H1 (cell line): ENCODE results near the gene C19orf25. TPM values are rescaled to one million over a fixed set of nuclear protein-coding genes. Genes with fewer than 3 reads are reported as not detected.

ENCODE experiments used
- CTCF ChIA-PET: fragments of 300-600 bp; sonication (Branson Sonifier 250); formaldehyde crosslinking; loops from one replicate; lab custom pipeline; 2021; ENCODE audit not compliant: partially characterized antibody; lab: Charles Lee
- POLR2A ChIA-PET: fragments of 300-600 bp; sonication (Branson Sonifier 250); formaldehyde crosslinking; loops from one replicate; lab custom pipeline; 2021; ENCODE audit warnings: inconsistent platforms; ENCODE audit not compliant: partially characterized antibody; lab: Charles Lee
- DNase-seq, 2 experiments: peaks; one replicate each; pipeline versions ENCODE4 v3.0.0 to v3.0.0-alpha.2; 2010 to 2022; ENCODE audit warnings: low spot score in 2 of 2, low read depth in 1 of 2, mixed read lengths in 1 of 2
- FAIRE-seq: peaks from 2 replicates; lab custom pipeline; 2011; peaks lifted over from hg19 to GRCh38; lab: Jason Lieb, UNC
- H2AFZ ChIP-seq: 2 replicates; pipeline ENCODE4 v1.8.1; 2012; ENCODE audit warnings: low read length, inconsistent platforms
- H2AK5ac ChIP-seq: 2 replicates; pipeline ENCODE4 v1.6.1; 2013; ENCODE audit warnings: low read depth, low read length
- H2BK120ac ChIP-seq: replicated peaks from 2 replicates; pipeline ENCODE3; 2013; ENCODE audit warnings: low read depth, low read length, inconsistent platforms
- H2BK12ac ChIP-seq: 2 replicates; pipeline ENCODE4 v1.6.1; 2013; ENCODE audit warnings: low read depth, low read length
- H2BK15ac ChIP-seq: 2 replicates; pipeline ENCODE4 v1.6.1; 2013; ENCODE audit warnings: low read length
- H2BK20ac ChIP-seq: 2 replicates; pipeline ENCODE4 v1.6.1; 2013; ENCODE audit warnings: low read length
- H2BK5ac ChIP-seq: 2 replicates; pipeline ENCODE4 v1.6.1; 2013; ENCODE audit warnings: low read depth, low read length
- H3K14ac ChIP-seq: 2 replicates; pipeline ENCODE4 v1.6.1; 2013; ENCODE audit warnings: inconsistent platforms; ENCODE audit not compliant: insufficient read length
- H3K18ac ChIP-seq: 2 replicates; pipeline ENCODE4 v1.6.1; 2013; ENCODE audit warnings: low read length; ENCODE audit errors: extremely low read depth
- H3K23ac ChIP-seq: 2 replicates; pipeline ENCODE4 v1.6.1; 2013; ENCODE audit warnings: inconsistent platforms; ENCODE audit not compliant: insufficient read length
- H3K23me2 ChIP-seq: 2 replicates; pipeline ENCODE4 v1.6.1; 2013; ENCODE audit warnings: low read depth, low read length
- H3K27ac ChIP-seq: 2 replicates; pipeline ENCODE4 v1.6.1; 2011; ENCODE audit warnings: low read depth, low read length, inconsistent platforms
- H3K27me3 ChIP-seq, 4 experiments: replicated peaks in 1 of 4; 1 replicate in 1 of 4; 2 replicates in 3 of 4; pipeline versions ENCODE4 v1.6.1 to v1.8.1; 2011 to 2013; ENCODE audit warnings: low read length in 3 of 4, mild to moderate bottlenecking in 3 of 4, inconsistent platforms in 2 of 4, mixed read lengths in 2 of 4, moderate library complexity in 1 of 4; ENCODE audit not compliant: control insufficient read depth in 3 of 4, insufficient read depth in 3 of 4; ENCODE audit errors: extremely low read depth in 1 of 4
- H3K36me3 ChIP-seq, 4 experiments: 2 replicates each; pipeline versions ENCODE4 v1.6.1 to v1.8.1; 2011 to 2013; ENCODE audit warnings: mild to moderate bottlenecking in 4 of 4, low read length in 3 of 4, moderate library complexity in 2 of 4, control low read depth in 1 of 4, inconsistent platforms in 1 of 4; ENCODE audit not compliant: insufficient read depth in 4 of 4, control insufficient read depth in 2 of 4
- H3K4ac ChIP-seq: replicated peaks from 2 replicates; pipeline ENCODE3; 2013; ENCODE audit warnings: low read length, low read depth, mixed read lengths, inconsistent platforms; ENCODE audit not compliant: insufficient read length
- H3K4me1 ChIP-seq, 4 experiments: replicated peaks in 1 of 4; 1 replicate in 1 of 4; 2 replicates in 3 of 4; pipeline versions ENCODE4 v1.6.1 to v1.8.1; 2011 to 2013; ENCODE audit warnings: low read length in 3 of 4, inconsistent platforms in 2 of 4, mixed read lengths in 1 of 4; ENCODE audit not compliant: insufficient read depth in 4 of 4, control insufficient read depth in 3 of 4
- H3K4me2 ChIP-seq, 2 experiments: 2 replicates each; pipeline versions ENCODE4 v1.6.1 to v1.8.1; 2011 to 2013; ENCODE audit warnings: low read depth in 2 of 2, low read length in 2 of 2, control low read depth in 1 of 2, inconsistent platforms in 1 of 2, mild to moderate bottlenecking in 1 of 2; ENCODE audit not compliant: insufficient read depth in 1 of 2
- H3K4me3 ChIP-seq, 4 experiments: fragments of 200-600, 300-600 bp in 1 of 4; sonication (generic), shearing (Covaris generic), sonication (Bioruptor Twin) in 1 of 4; 2 replicates each; pipeline versions ENCODE4 v1.5.1 to v1.8.1; 2011 to 2016; ENCODE audit warnings: low read length in 4 of 4, low read depth in 3 of 4, control low read depth in 2 of 4, inconsistent platforms in 2 of 4, mild to moderate bottlenecking in 2 of 4, mixed read lengths in 1 of 4, moderate library complexity in 1 of 4; ENCODE audit not compliant: insufficient read depth in 2 of 4; ENCODE audit errors: extremely low read depth in 1 of 4
- H3K56ac ChIP-seq: replicated peaks from 2 replicates; pipeline ENCODE3; 2013; ENCODE audit warnings: low read depth, mild to moderate bottlenecking, mixed read lengths, low read length, inconsistent platforms; ENCODE audit not compliant: insufficient read length
- H3K79me1 ChIP-seq: 2 replicates; pipeline ENCODE4 v1.6.1; 2013; ENCODE audit warnings: low read depth, low read length, control low read depth
- H3K79me2 ChIP-seq, 2 experiments: 2 replicates each; pipeline versions ENCODE4 v1.6.1 to v1.8.1; 2012 to 2013; ENCODE audit warnings: low read length in 2 of 2, mild to moderate bottlenecking in 2 of 2, inconsistent platforms in 1 of 2; ENCODE audit not compliant: insufficient read depth in 2 of 2, control insufficient read depth in 1 of 2
- H3K9ac ChIP-seq, 4 experiments: replicated peaks in 1 of 4; 1 replicate in 1 of 4; 2 replicates in 3 of 4; pipeline versions ENCODE4 v1.6.1 to v1.8.1; 2011 to 2013; ENCODE audit warnings: low read depth in 3 of 4, low read length in 3 of 4, control low read depth in 2 of 4, mild to moderate bottlenecking in 2 of 4, moderate library complexity in 2 of 4, inconsistent platforms in 1 of 4; ENCODE audit errors: extremely low read depth in 1 of 4
- H3K9me3 ChIP-seq, 2 experiments: 2 replicates each; pipeline versions ENCODE4 v1.6.1 to v1.8.1; 2012 to 2013; ENCODE audit warnings: mild to moderate bottlenecking in 2 of 2, moderate library complexity in 2 of 2, control low read depth in 1 of 2, inconsistent platforms in 1 of 2, low read depth in 1 of 2, low read length in 1 of 2, mixed read lengths in 1 of 2; ENCODE audit not compliant: insufficient read depth in 2 of 2
- H4K20me1 ChIP-seq, 2 experiments: replicated peaks in 1 of 2; 2 replicates each; pipeline versions ENCODE3 to v1.8.1; 2011 to 2013; ENCODE audit warnings: inconsistent platforms in 2 of 2, low read length in 2 of 2, mild to moderate bottlenecking in 1 of 2; ENCODE audit not compliant: insufficient read depth in 2 of 2, control insufficient read depth in 1 of 2
- H4K5ac ChIP-seq: 2 replicates; pipeline ENCODE4 v1.6.1; 2013; ENCODE audit warnings: low read length, low read depth, mixed read lengths, inconsistent platforms; ENCODE audit not compliant: insufficient read length
- H4K8ac ChIP-seq: 2 replicates; pipeline ENCODE4 v1.8.0; 2013; ENCODE audit warnings: mild to moderate bottlenecking, moderate library complexity, low read length, inconsistent platforms; ENCODE audit not compliant: insufficient read depth; ENCODE audit errors: extremely low read depth
- H4K91ac ChIP-seq: replicated peaks from 2 replicates; pipeline ENCODE3; 2013; ENCODE audit warnings: low read length, mixed read lengths, inconsistent platforms; ENCODE audit not compliant: insufficient read length
- EP300 ChIP-seq, 2 experiments: IDR thresholded peaks; 1 replicate in 1 of 2; 2 replicates in 1 of 2; pipeline ENCODE4 v1.6.1; 2011 to 2012; ENCODE audit warnings: low read depth in 2 of 2, low read length in 2 of 2, mild to moderate bottlenecking in 2 of 2, borderline replicate concordance in 1 of 2, inconsistent platforms in 1 of 2, moderate library complexity in 1 of 2
- KDM5A ChIP-seq: fragments of 200-600 bp; IDR thresholded peaks from 2 replicates; pipeline ENCODE4 v1.7.1; 2012; ENCODE audit warnings: mild to moderate bottlenecking, low read length, inconsistent platforms, mixed read lengths
- POU5F1 ChIP-seq: IDR thresholded peaks from 2 replicates; pipeline ENCODE4 v1.6.1; 2011; ENCODE audit warnings: low read depth, mild to moderate bottlenecking, low read length, moderate library complexity
- YY1 ChIP-seq: IDR thresholded peaks from 2 replicates; pipeline ENCODE4 v1.6.1; 2011; ENCODE audit warnings: low read depth, mild to moderate bottlenecking, low read length
- WGBS, 2 experiments: shearing (Covaris generic) in 1 of 2; methylation state at CpG; one replicate each; pipeline versions ENCODE4 v1.1.6 to v1.1.7; 2013 to 2015; ENCODE audit warnings: low lambda C conversion rate in 2 of 2, mixed read lengths in 2 of 2, inconsistent platforms in 1 of 2, low coverage in 1 of 2, missing lambda C conversion rate in 1 of 2; ENCODE audit not compliant: insufficient replicate concordance in 2 of 2, insufficient coverage in 1 of 2, insufficient read length in 1 of 2; ENCODE audit errors: extremely low coverage in 1 of 2, missing lambda C conversion rate in 1 of 2; 5-methylcytosine and 5-hydroxymethylcytosine counted together
- polyA plus RNA-seq, 7 experiments: library from polyadenylated mRNA; depleted of rRNA in 3 of 7; stranded (reverse) in 5 of 7; unstranded in 2 of 7; fragments of >200 nt in 5 of 7; fragments of 200-250 nt in 2 of 7; gene quantifications; 1 replicate in 5 of 7; 2 replicates in 1 of 7; 4 replicates in 1 of 7; pipeline versions ENCODE4 v1.2.1 to v1.2.3, GENCODE V29; 2011 to 2013; ENCODE audit warnings: missing spikeins in 2 of 7, mixed read lengths in 2 of 7
- total RNA-seq: library from RNA; stranded (reverse); fragmentation: NEBNext Ultra II Directional; extraction: Animal tissue kit (Norgen Biotek cat#: 25700); gene quantifications from 2 replicates; pipeline ENCODE4 v1.2.1, GENCODE V29; 2021
- TF ChIP-seq, protein P1 (sequence below): IDR thresholded peaks from 2 replicates; pipeline ENCODE4 v1.6.1; 2011; ENCODE audit warnings: low read depth, mild to moderate bottlenecking, low read length; ENCODE audit not compliant: insufficient read depth

The C19orf25 gene
- total and polyA plus RNA-seq, 2 of the 8 experiments (the other 6 are each of a cell fraction or from before 2014, with no cell fraction given): 41.3 to 67.4 TPM

GRCh38 chr19:1509602-1510441 is 30.8 kb upstream of the C19orf25 start:
- DNase-seq: no peak
- H4K5ac ChIP-seq: no peak overlapping the region
- H3K23ac ChIP-seq: no peak overlapping the region
- no peak overlapping the region for H2BK5ac ChIP-seq
- H3K56ac ChIP-seq: no peak overlapping the region
- ChIA-PET CTCF (interaction anchor here (0.6 to 1.4 kb wide), 3 partner anchors 17 to 258 kb away, joined by 3 read pairs; no protein-coding TSS in a partner anchor), POLR2A (interaction anchor here (1.5 kb wide), 1 partner anchor 72 kb away, joined by 3 read pairs; no protein-coding TSS in a partner anchor)
- peaks cover 0 to 6% of the 10 kb centered on the region in 2 experiments for H4K20me1 ChIP-seq
- H2BK15ac ChIP-seq: no peak overlapping the region
- no peaks in the 10 kb centered on the region for H3K79me1 ChIP-seq
- no peak overlapping the region; the same call in 1 of the 2 replicates for H2BK12ac ChIP-seq
- H3K23me2 ChIP-seq: peaks cover 6% of the 10 kb centered on the region; the same call in 1 of the 2 replicates
- H2AFZ ChIP-seq: no peak overlapping the region
- H3K36me3 ChIP-seq: no peaks in the 10 kb centered on the region
- no peak overlapping the region for H4K91ac ChIP-seq
- no peaks in the 10 kb centered on the region for H3K9me3 ChIP-seq
- H2BK120ac ChIP-seq: no peak overlapping the region
- H2BK20ac ChIP-seq: peak overlapping the region; percentile 5; the same call in 1 of the 2 replicates
- H2AK5ac ChIP-seq: no peak overlapping the region; the same call in 1 of the 2 replicates
- no peak for FAIRE-seq
- peaks cover 0 to 3% (median 0%) of the 10 kb centered on the region in 4 experiments; a peak in 3 of 7 replicates for H3K4me1 ChIP-seq
- H3K18ac ChIP-seq: no peak overlapping the region
- 86% methylated on average over 11 of the region's 11 CpGs; no CpG with 5 or more reads in 1 of the 2 experiments for WGBS, 2 experiments
- peaks cover 0 to 8% (median 5%) of the 10 kb centered on the region in 4 experiments; a peak in 6 of 7 replicates for H3K27me3 ChIP-seq
- H3K4me3 ChIP-seq: no peak overlapping the region
- H3K4me2 ChIP-seq: no peak overlapping the region
- H3K9ac ChIP-seq: no peak overlapping the region
- H4K8ac ChIP-seq: no peak overlapping the region
- H3K14ac ChIP-seq: no peak overlapping the region
- H3K79me2 ChIP-seq: no peaks in the 10 kb centered on the region
- no peak overlapping the region for H3K27ac ChIP-seq
- H3K4ac ChIP-seq: no peak overlapping the region
- TF ChIP-seq, protein P1, sequence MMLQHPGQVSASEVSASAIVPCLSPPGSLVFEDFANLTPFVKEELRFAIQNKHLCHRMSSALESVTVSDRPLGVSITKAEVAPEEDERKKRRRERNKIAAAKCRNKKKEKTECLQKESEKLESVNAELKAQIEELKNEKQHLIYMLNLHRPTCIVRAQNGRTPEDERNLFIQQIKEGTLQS: no peak
- TF ChIP-seq YY1: no peak
- TF ChIP-seq KDM5A: no peak
- no peak for TF ChIP-seq EP300 (IDR thresholded peaks at IDR 0.05; ENCODE audit: borderline replicate concordance in 1 of 2, low read depth in 2 of 2, low read length in 2 of 2)
- no peak for TF ChIP-seq POU5F1
